ENCODE results near the gene SAG. TPM values are rescaled to one million over a fixed set of nuclear protein-coding genes. Genes with fewer than 3 reads are reported as not detected.
A peak's percentile ranks its signal among the peaks of the same experiment; 100 is the strongest.

SAG gene
- total RNA-seq, 1 experiment from 2014 or later, result not detected

GRCh38 chr2:233354500-233354924 is 46.9 kb downstream of the SAG start:
- TF ChIP-seq TCF7L2 (IDR thresholded peaks at IDR 0.05; ENCODE audit: low read depth, low read length), result no peak
- no peak for TF ChIP-seq CTCF (IDR thresholded peaks at IDR 0.05)
- TF ChIP-seq SIN3A (IDR thresholded peaks at IDR 0.05; ENCODE audit: borderline replicate concordance, insufficient read depth, low read depth, low read length), result peak; percentile 65; the same call in 1 of the 2 replicates
- no peak for TF ChIP-seq REST (IDR thresholded peaks at IDR 0.05; ENCODE audit: insufficient read depth in 1 of 2, low read depth in 2 of 2, low read length in 1 of 2)
- TF ChIP-seq POLR2AphosphoS5 (IDR thresholded peaks at IDR 0.05; ENCODE audit: low read depth, low read length), result 0 out of 2 replicates have a peak, but pooled peaks have one; percentile 30
- POLR2A ChIA-PET, result no interaction called here
- Histone ChIP-seq H3K4me3 (ENCODE audit: low read depth in 2 of 2, low read length in 2 of 2) (peak overlapping the region; percentile 83 to 87), H3K36me3 (ENCODE audit: control insufficient read depth, insufficient read depth, low read length) (no peaks in the 10 kb centered on the region), H3K9me3 (ENCODE audit: control insufficient read depth, insufficient read depth, low read depth, low read length) (no peaks in the 10 kb centered on the region; the same call in 1 of the 2 replicates), H3K27ac (ENCODE audit: low read length) (no peak overlapping the region), H3K27me3 (ENCODE audit: control insufficient read depth, insufficient read depth, low read length) (no peaks in the 10 kb centered on the region), H3K4me1 (ENCODE audit: control insufficient read depth, insufficient read depth, low read length) (peaks cover 57% of the 10 kb centered on the region)
- intact Hi-C loops (cut with micrococcal nuclease; ENCODE audit: unreplicated experiment) (loop anchor here (10.0 kb wide), 1 partner anchor 90 kb away; no protein-coding TSS in a partner anchor), in situ Hi-C loops (cut with HindIII; ENCODE audit: low pct_unique_long_range_greater_than_20kb, low sequenced_read_pairs) (no loop called here)
- ATAC-seq (peak; percentile 13), DNase-seq (ENCODE audit: low read depth, low spot score) (no peak)
- CTCF ChIA-PET, result interaction anchor here (0.6 kb wide), 1 partner anchor 357 kb away, joined by 3 read pairs; no protein-coding TSS in a partner anchor
- BruUV-seq (replicated peaks), result no TSS peak

GRCh38 chr2:233354971-233355574 is 47.5 kb downstream of the SAG start:
- ChIA-PET POLR2A (no interaction called here), CTCF (no interaction called here)
- Histone ChIP-seq H3K9me3 (ENCODE audit: control insufficient read depth, insufficient read depth, low read depth, low read length) (no peaks in the 10 kb centered on the region; the same call in 1 of the 2 replicates), H3K36me3 (ENCODE audit: control insufficient read depth, insufficient read depth, low read length) (no peaks in the 10 kb centered on the region), H3K27me3 (ENCODE audit: control insufficient read depth, insufficient read depth, low read length) (no peaks in the 10 kb centered on the region), H3K4me3 (ENCODE audit: low read depth in 2 of 2, low read length in 2 of 2) (peak overlapping the region; percentile 83 to 87), H3K4me1 (ENCODE audit: control insufficient read depth, insufficient read depth, low read length) (peaks cover 51% of the 10 kb centered on the region), H3K27ac (ENCODE audit: low read length) (peak overlapping the region; percentile 78)
- TF ChIP-seq TCF7L2 (IDR thresholded peaks at IDR 0.05; ENCODE audit: low read depth, low read length) (no peak), SIN3A (IDR thresholded peaks at IDR 0.05; ENCODE audit: borderline replicate concordance, insufficient read depth, low read depth, low read length) (no peak; the same call in 1 of the 2 replicates), CTCF (IDR thresholded peaks at IDR 0.05) (no peak), REST (IDR thresholded peaks at IDR 0.05; ENCODE audit: insufficient read depth in 1 of 2, low read depth in 2 of 2, low read length in 1 of 2) (no peak), POLR2AphosphoS5 (IDR thresholded peaks at IDR 0.05; ENCODE audit: low read depth, low read length) (no peak)
- DNase-seq (ENCODE audit: low read depth, low spot score) (no peak), ATAC-seq (no peak)
- BruUV-seq (replicated peaks), result no TSS peak
- intact Hi-C loops (cut with micrococcal nuclease; ENCODE audit: unreplicated experiment), result loop anchor here (10.0 kb wide), 1 partner anchor 90 kb away; no protein-coding TSS in a partner anchor
- in situ Hi-C loops (cut with HindIII; ENCODE audit: low pct_unique_long_range_greater_than_20kb, low sequenced_read_pairs), result no loop called here

Data from Panc1 (cell line).